WTC11 (cell line): ENCODE data around the gene FSTL4. TPM values are rescaled to one million over a fixed set of nuclear protein-coding genes. Genes with fewer than 3 reads are reported as not detected.

ENCODE experiments used
- ATAC-seq: fragments of 200-7000 bp; cut with Tn5 transposase; 2 replicates; pipeline ENCODE4 v1.10.0; 2021; ENCODE audit warnings: mild to moderate bottlenecking, moderate library complexity
- CTCF ChIA-PET: fragments of 300-600 bp; sonication (Branson Sonifier 250); formaldehyde crosslinking; loops from one replicate; lab custom pipeline; 2021; ENCODE audit warnings: antibody characterized with exemption; lab: Charles Lee
- POLR2A ChIA-PET: fragments of 350-600 bp; sonication (Branson Sonifier 250); formaldehyde crosslinking; loops from one replicate; lab custom pipeline; 2021; ENCODE audit warnings: antibody characterized with exemption; lab: Charles Lee
- DNase-seq: peaks from one replicate; pipeline ENCODE4 v3.0.0; 2021; ENCODE audit warnings: low spot score
- H3K27ac Mint-ChIP-seq: 2 replicates; pipeline ENCODE4 v1.8.0; 2021; ENCODE audit warnings: mixed read lengths
- H3K27me3 Mint-ChIP-seq: 2 replicates; pipeline ENCODE4 v1.8.0; 2021; ENCODE audit warnings: low read depth, mild to moderate bottlenecking, moderate library complexity, mixed read lengths
- H3K36me3 Mint-ChIP-seq: 2 replicates; pipeline ENCODE4 v1.8.0; 2021; ENCODE audit warnings: mixed read lengths
- H3K4me1 Mint-ChIP-seq: 2 replicates; pipeline ENCODE4 v1.8.0; 2022; ENCODE audit warnings: mixed read lengths
- H3K4me3 Mint-ChIP-seq: 2 replicates; pipeline ENCODE4 v1.8.0; 2021; ENCODE audit warnings: mild to moderate bottlenecking, moderate library complexity, mixed read lengths
- H3K9me3 Mint-ChIP-seq: 2 replicates; pipeline ENCODE4 v1.8.0; 2021; ENCODE audit warnings: mixed read lengths
- CTCF ChIP-seq: fragments of 200-600 bp; IDR thresholded peaks from 2 replicates; pipeline ENCODE4 v1.8.0; 2022; ENCODE audit warnings: antibody characterized with exemption
- E2F1 ChIP-seq: sonication (generic); formaldehyde crosslinking; IDR thresholded peaks from 2 replicates; pipeline ENCODE4 v1.8.0; 2022; ENCODE audit warnings: mild to moderate bottlenecking, missing genetic modification reagents
- E2F4 ChIP-seq: sonication (generic); formaldehyde crosslinking; IDR thresholded peaks from 2 replicates; pipeline ENCODE4 v1.8.1; 2022; ENCODE audit warnings: low read depth, mild to moderate bottlenecking, moderate library complexity, missing genetic modification reagents, borderline replicate concordance
- ESRRA ChIP-seq: sonication (generic); formaldehyde crosslinking; IDR thresholded peaks from 2 replicates; pipeline ENCODE4 v1.8.1; 2022; ENCODE audit warnings: mild to moderate bottlenecking, missing genetic modification reagents, borderline replicate concordance
- ETV6 ChIP-seq: sonication (generic); formaldehyde crosslinking; IDR thresholded peaks from 2 replicates; pipeline ENCODE4 v1.8.1; 2022; ENCODE audit warnings: mild to moderate bottlenecking, missing genetic modification reagents
- GRHL2 ChIP-seq: fragments of 250-450 bp; sonication (Bioruptor Pico); IDR thresholded peaks from 2 replicates; pipeline ENCODE4 v1.8.0; 2022; ENCODE audit warnings: mild to moderate bottlenecking, moderate library complexity; ENCODE audit not compliant: insufficient replicate concordance, severe bottlenecking
- MXD4 ChIP-seq: fragments of 250-450 bp; sonication (Bioruptor Pico); IDR thresholded peaks from 2 replicates; pipeline ENCODE4 v1.8.0; 2021; ENCODE audit warnings: mild to moderate bottlenecking, moderate library complexity, borderline replicate concordance
- TEAD1 ChIP-seq: sonication (generic); formaldehyde crosslinking; IDR thresholded peaks from 2 replicates; pipeline ENCODE4 v1.8.0; 2022; ENCODE audit warnings: mild to moderate bottlenecking, missing genetic modification reagents
- ZNF121 ChIP-seq: sonication (generic); formaldehyde crosslinking; IDR thresholded peaks from 2 replicates; pipeline ENCODE4 v1.8.0; 2023; ENCODE audit warnings: missing genetic modification reagents
- ZNF263 ChIP-seq: sonication (generic); formaldehyde crosslinking; IDR thresholded peaks from 2 replicates; pipeline ENCODE4 v1.8.1; 2022; ENCODE audit warnings: low read depth, mild to moderate bottlenecking, moderate library complexity, missing genetic modification reagents
- ZNF512 ChIP-seq: sonication (generic); formaldehyde crosslinking; IDR thresholded peaks from 2 replicates; pipeline ENCODE4 v1.8.1; 2022; ENCODE audit warnings: missing genetic modification reagents, borderline replicate concordance
- ZNF671 ChIP-seq: fragments of 250-450 bp; sonication (Bioruptor Pico); IDR thresholded peaks from 2 replicates; pipeline ENCODE4 v1.8.0; 2021; ENCODE audit warnings: mild to moderate bottlenecking
- total RNA-seq: library from RNA; stranded (reverse); gene quantifications from 3 replicates; pipeline ENCODE4 v1.2.3, GENCODE V29; 2021
- TF ChIP-seq, protein P1 (sequence below): sonication (generic); formaldehyde crosslinking; IDR thresholded peaks from 2 replicates; pipeline ENCODE4 v1.8.1; 2023; ENCODE audit warnings: mild to moderate bottlenecking, missing genetic modification reagents, moderate library complexity
- TF ChIP-seq, protein P2 (sequence below): sonication (generic); formaldehyde crosslinking; IDR thresholded peaks from 2 replicates; pipeline ENCODE4 v1.8.1; 2022; ENCODE audit warnings: mild to moderate bottlenecking, moderate library complexity, missing genetic modification reagents
- TF ChIP-seq, protein P3 (sequence below): fragments of 250-450 bp; sonication (Bioruptor Pico); IDR thresholded peaks from 2 replicates; pipeline ENCODE4 v1.9.0; 2021; ENCODE audit warnings: moderate library complexity, mild to moderate bottlenecking, inconsistent platforms, borderline replicate concordance
- TF ChIP-seq, protein P4 (sequence below): sonication (generic); formaldehyde crosslinking; IDR thresholded peaks from 2 replicates; pipeline ENCODE4 v1.8.1; 2023; ENCODE audit warnings: mild to moderate bottlenecking, missing genetic modification reagents
- TF ChIP-seq, protein P5 (sequence below): sonication (generic); formaldehyde crosslinking; IDR thresholded peaks from 2 replicates; pipeline ENCODE4 v1.8.0; 2023; ENCODE audit warnings: mild to moderate bottlenecking, missing genetic modification reagents
- TF ChIP-seq, protein P6 (sequence below): sonication (generic); formaldehyde crosslinking; IDR thresholded peaks from 2 replicates; pipeline ENCODE4 v1.8.1; 2023; ENCODE audit warnings: mild to moderate bottlenecking, missing genetic modification reagents, moderate library complexity

FSTL4 gene
- total RNA-seq, 1 experiment from 2014 or later = 6.1 TPM

DNA sequence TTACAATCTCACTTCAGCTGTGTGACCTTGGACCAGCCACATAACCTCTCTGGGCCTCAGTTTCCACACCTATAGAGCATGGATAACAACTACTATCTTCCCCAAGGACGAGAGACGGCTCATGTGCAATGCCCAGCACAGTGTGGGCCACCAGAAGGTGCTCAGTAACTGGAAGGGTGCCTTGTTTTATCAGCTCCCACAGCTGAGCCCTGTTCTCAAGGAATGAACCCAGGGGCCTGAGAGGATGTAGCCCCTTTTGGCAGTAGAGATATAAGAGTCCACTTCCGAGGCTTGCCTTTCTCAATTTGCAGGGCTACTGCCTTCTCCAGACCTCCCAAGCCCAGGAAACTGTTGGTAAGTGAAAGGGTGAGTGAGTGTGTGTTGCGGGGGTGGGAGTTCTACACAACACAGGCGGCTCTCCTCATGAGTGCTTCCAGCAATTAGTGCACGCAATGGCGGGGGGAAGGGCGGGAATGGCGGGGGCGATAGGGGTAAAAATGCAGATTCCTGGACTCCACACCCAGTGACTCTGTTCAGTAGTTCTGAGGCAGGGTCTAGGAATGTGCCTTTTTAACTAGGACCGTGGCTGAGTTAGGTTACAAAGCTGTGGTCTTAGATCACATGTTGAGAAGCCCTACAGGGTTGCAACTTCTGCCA, 185.1 kb downstream of the FSTL4 start:
- Mint-ChIP-seq H3K4me1 (peaks cover 45% of the 10 kb centered on the region), H3K4me3 (no peak overlapping the region), H3K36me3 (no peaks in the 10 kb centered on the region), H3K27ac (no peak overlapping the region), H3K9me3 (no peaks in the 10 kb centered on the region), H3K27me3 (peaks cover 25% of the 10 kb centered on the region)
- TF ChIP-seq GRHL2 (CRISPR knock-in tag) = no peak
- TF ChIP-seq, protein P1, sequence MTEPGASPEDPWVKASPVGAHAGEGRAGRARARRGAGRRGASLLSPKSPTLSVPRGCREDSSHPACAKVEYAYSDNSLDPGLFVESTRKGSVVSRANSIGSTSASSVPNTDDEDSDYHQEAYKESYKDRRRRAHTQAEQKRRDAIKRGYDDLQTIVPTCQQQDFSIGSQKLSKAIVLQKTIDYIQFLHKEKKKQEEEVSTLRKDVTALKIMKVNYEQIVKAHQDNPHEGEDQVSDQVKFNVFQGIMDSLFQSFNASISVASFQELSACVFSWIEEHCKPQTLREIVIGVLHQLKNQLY (CRISPR knock-in tag) = no peak
- TF ChIP-seq MXD4 (CRISPR knock-in tag) = no peak
- no peak for TF ChIP-seq ZNF263 (CRISPR knock-in tag)
- no peak for TF ChIP-seq TEAD1 (CRISPR knock-in tag)
- TF ChIP-seq, protein P2, sequence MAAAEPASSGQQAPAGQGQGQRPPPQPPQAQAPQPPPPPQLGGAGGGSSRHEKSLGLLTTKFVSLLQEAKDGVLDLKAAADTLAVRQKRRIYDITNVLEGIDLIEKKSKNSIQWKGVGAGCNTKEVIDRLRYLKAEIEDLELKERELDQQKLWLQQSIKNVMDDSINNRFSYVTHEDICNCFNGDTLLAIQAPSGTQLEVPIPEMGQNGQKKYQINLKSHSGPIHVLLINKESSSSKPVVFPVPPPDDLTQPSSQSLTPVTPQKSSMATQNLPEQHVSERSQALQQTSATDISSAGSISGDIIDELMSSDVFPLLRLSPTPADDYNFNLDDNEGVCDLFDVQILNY = no peak
- no peak for TF ChIP-seq E2F4 (CRISPR knock-in tag)
- TF ChIP-seq ETV6 (CRISPR knock-in tag) = no peak
- no peak for TF ChIP-seq CTCF
- no peak for TF ChIP-seq ZNF671 (CRISPR knock-in tag)
- TF ChIP-seq ESRRA (CRISPR knock-in tag) = no peak
- no peak for TF ChIP-seq ZNF512
- TF ChIP-seq, protein P3, sequence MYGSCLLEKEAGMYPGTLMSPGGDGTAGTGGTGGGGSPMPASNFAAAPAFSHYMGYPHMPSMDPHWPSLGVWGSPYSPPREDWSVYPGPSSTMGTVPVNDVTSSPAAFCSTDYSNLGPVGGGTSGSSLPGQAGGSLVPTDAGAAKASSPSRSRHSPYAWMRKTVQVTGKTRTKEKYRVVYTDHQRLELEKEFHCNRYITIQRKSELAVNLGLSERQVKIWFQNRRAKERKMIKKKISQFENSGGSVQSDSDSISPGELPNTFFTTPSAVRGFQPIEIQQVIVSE = no peak
- DNase-seq = no peak
- POLR2A ChIA-PET = no interaction called here
- no peak for ATAC-seq
- CTCF ChIA-PET = interaction anchor here (0.6 to 8.3 kb wide), 2 partner anchors 35 to 114 kb away, joined by 4 to 103 read pairs; no protein-coding TSS in a partner anchor

DNA sequence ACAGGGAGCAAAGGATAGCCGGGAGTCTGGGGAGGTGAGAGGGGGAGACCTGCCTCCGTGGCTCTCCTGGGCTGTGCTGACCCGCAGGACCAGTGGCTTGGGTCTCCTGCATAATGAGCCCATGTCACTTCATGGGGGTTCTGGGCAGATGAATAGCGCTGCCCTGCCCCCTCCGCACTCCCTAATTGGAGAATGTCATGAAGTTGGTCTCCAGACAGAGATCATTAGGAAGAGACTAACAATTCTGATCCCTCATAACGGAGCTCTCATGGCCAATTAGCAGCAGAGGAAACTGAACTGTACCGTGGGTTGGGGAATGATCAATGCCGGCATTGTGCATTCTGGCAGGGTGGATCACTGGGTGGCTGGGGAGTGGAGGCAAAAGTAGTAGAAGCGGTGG, 186.1 kb downstream of the FSTL4 start:
- DNase-seq (no peak), ATAC-seq (no peak)
- Mint-ChIP-seq H3K9me3 (no peaks in the 10 kb centered on the region), H3K27me3 (peaks cover 33% of the 10 kb centered on the region), H3K4me3 (no peak overlapping the region), H3K27ac (no peak overlapping the region), H3K4me1 (peaks cover 48% of the 10 kb centered on the region), H3K36me3 (no peaks in the 10 kb centered on the region)
- ChIA-PET POLR2A (no interaction called here), CTCF (interaction anchor here (0.7 to 8.3 kb wide), 3 partner anchors 17 to 483 kb away, joined by 3 to 103 read pairs (median 50); no protein-coding TSS in a partner anchor)
- TF ChIP-seq, protein P4, sequence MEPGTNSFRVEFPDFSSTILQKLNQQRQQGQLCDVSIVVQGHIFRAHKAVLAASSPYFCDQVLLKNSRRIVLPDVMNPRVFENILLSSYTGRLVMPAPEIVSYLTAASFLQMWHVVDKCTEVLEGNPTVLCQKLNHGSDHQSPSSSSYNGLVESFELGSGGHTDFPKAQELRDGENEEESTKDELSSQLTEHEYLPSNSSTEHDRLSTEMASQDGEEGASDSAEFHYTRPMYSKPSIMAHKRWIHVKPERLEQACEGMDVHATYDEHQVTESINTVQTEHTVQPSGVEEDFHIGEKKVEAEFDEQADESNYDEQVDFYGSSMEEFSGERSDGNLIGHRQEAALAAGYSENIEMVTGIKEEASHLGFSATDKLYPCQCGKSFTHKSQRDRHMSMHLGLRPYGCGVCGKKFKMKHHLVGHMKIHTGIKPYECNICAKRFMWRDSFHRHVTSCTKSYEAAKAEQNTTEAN (CRISPR knock-in tag) = no peak
- no peak for TF ChIP-seq ZNF121 (CRISPR knock-in tag)
- TF ChIP-seq E2F1 (CRISPR knock-in tag) = no peak
- TF ChIP-seq, protein P1 (CRISPR knock-in tag) = no peak
- TF ChIP-seq, protein P5, sequence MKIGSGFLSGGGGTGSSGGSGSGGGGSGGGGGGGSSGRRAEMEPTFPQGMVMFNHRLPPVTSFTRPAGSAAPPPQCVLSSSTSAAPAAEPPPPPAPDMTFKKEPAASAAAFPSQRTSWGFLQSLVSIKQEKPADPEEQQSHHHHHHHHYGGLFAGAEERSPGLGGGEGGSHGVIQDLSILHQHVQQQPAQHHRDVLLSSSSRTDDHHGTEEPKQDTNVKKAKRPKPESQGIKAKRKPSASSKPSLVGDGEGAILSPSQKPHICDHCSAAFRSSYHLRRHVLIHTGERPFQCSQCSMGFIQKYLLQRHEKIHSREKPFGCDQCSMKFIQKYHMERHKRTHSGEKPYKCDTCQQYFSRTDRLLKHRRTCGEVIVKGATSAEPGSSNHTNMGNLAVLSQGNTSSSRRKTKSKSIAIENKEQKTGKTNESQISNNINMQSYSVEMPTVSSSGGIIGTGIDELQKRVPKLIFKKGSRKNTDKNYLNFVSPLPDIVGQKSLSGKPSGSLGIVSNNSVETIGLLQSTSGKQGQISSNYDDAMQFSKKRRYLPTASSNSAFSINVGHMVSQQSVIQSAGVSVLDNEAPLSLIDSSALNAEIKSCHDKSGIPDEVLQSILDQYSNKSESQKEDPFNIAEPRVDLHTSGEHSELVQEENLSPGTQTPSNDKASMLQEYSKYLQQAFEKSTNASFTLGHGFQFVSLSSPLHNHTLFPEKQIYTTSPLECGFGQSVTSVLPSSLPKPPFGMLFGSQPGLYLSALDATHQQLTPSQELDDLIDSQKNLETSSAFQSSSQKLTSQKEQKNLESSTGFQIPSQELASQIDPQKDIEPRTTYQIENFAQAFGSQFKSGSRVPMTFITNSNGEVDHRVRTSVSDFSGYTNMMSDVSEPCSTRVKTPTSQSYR (CRISPR knock-in tag) = no peak
- TF ChIP-seq, protein P6, sequence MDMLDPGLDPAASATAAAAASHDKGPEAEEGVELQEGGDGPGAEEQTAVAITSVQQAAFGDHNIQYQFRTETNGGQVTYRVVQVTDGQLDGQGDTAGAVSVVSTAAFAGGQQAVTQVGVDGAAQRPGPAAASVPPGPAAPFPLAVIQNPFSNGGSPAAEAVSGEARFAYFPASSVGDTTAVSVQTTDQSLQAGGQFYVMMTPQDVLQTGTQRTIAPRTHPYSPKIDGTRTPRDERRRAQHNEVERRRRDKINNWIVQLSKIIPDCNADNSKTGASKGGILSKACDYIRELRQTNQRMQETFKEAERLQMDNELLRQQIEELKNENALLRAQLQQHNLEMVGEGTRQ (CRISPR knock-in tag) = no peak
